Suprapubic skin (tissue), 3 donors: Measurements from ENCODE around the gene DENND2A.

Source experiments
- CTCF ChIP-seq, 2 donors: fragments of 200-600 bp in 1 of 2; fragments of 450-650 bp in 1 of 2; sonication (generic) in 1 of 2; IDR thresholded peaks; one replicate each; pipeline ENCODE4 v1.5.1; 2016 to 2019; ENCODE audit warnings: antibody characterized with exemption in 2 of 2, mild to moderate bottlenecking in 1 of 2, moderate library complexity in 1 of 2
- POLR2A ChIP-seq, 2 donors: fragments of 450-650 bp; IDR thresholded peaks; one replicate each; pipeline ENCODE4 v1.6.1; 2017; ENCODE audit warnings: antibody characterized with exemption in 2 of 2, mild to moderate bottlenecking in 2 of 2, moderate library complexity in 2 of 2

- TF ChIP-seq POLR2A (IDR thresholded peaks at IDR 0.05) (no peak), CTCF (IDR thresholded peaks at IDR 0.05) (no peak)
These were observed 4.8 kb downstream of the DENND2A start for GRCh38 chr7:140635816-140636215.
